ENCODE results near the gene ACOT9. TPM values are rescaled to one million over a fixed set of nuclear protein-coding genes. Genes with fewer than 3 reads are reported as not detected.

ACOT9 gene
- total RNA-seq, 5 donors from 2014 or later (not counting 1 experiment from before 2014, with no cell fraction given), result 15.0 to 22.1 (median 19.2) TPM

Other genes starting within 250 kb of the ACOT9 start
- 10 to 100 TPM in 3 of 5 donors, 1 to 10 TPM in 2; 8.4 to 16.6 (median 14.2) TPM for gene PRDX4, start 75.8 kb downstream of the ACOT9 start, total RNA-seq
- gene SAT1, start 39.9 kb upstream of the ACOT9 start, total RNA-seq, result 100 to 1,000 TPM in 2 of 5 donors, 10 to 100 TPM in 3; 89.6 to 258 (median 94.4) TPM
- gene APOO, start 164.7 kb upstream of the ACOT9 start, total RNA-seq, result 10 to 100 TPM in 1 of 5 donors, 1 to 10 TPM in 4; 5.2 to 16.5 (median 6.4) TPM
- gene CXorf58, start 164.7 kb upstream of the ACOT9 start, total RNA-seq, result not detected